CD4-positive, alpha-beta T cell treated with Interferon alpha-2 for 1 hour (primary cell): ENCODE data around the gene CADM2.

ENCODE experiments used
- DNase-seq, 2 donors: peaks; one replicate each; pipeline ENCODE4 v3.0.0-alpha.2; 2020 to 2022

The CADM2 gene

GRCh38 chr3:85576697-85577200, 618.0 kb downstream of the CADM2 start:
- no peak for DNase-seq

GRCh38 chr3:85584779-85585356, 626.1 kb downstream of the CADM2 start:
- no peak for DNase-seq

- no peak for DNase-seq
Observed at GRCh38 chr3:85586018-85586417, 627.2 kb downstream of the CADM2 start.

GRCh38 chr3:85589145-85589544, 630.4 kb downstream of the CADM2 start:
- no peak for DNase-seq

- no peak for DNase-seq
Observed at GRCh38 chr3:85591451-85591850, 632.7 kb downstream of the CADM2 start.

- no peak for DNase-seq
Observed at GRCh38 chr3:85592256-85592655, 633.5 kb downstream of the CADM2 start.

GRCh38 chr3:85594676-85595075, 635.9 kb downstream of the CADM2 start:
- DNase-seq: no peak

- no peak for DNase-seq
Observed at GRCh38 chr3:85603378-85603777, 644.6 kb downstream of the CADM2 start.

GRCh38 chr3:85604641-85605040, 645.9 kb downstream of the CADM2 start:
- no peak for DNase-seq

- DNase-seq: no peak
Observed at GRCh38 chr3:85605066-85605465, 646.3 kb downstream of the CADM2 start.

- no peak for DNase-seq
Observed at GRCh38 chr3:85626662-85627061, 667.9 kb downstream of the CADM2 start.

GRCh38 chr3:85627932-85628331, 669.1 kb downstream of the CADM2 start:
- no peak for DNase-seq

- no peak for DNase-seq
Observed at GRCh38 chr3:85631070-85631469, 672.3 kb downstream of the CADM2 start.

GRCh38 chr3:85632921-85633320, 674.1 kb downstream of the CADM2 start:
- DNase-seq: no peak

- no peak for DNase-seq
Observed at GRCh38 chr3:85652360-85652759, 693.6 kb downstream of the CADM2 start.

GRCh38 chr3:85660451-85660850, 701.7 kb downstream of the CADM2 start:
- no peak for DNase-seq

GRCh38 chr3:85662462-85662861, 703.7 kb downstream of the CADM2 start:
- no peak for DNase-seq

- no peak for DNase-seq
Observed at GRCh38 chr3:85667744-85668143, 709.0 kb downstream of the CADM2 start.

GRCh38 chr3:85670634-85671205, 711.9 kb downstream of the CADM2 start:
- DNase-seq: no peak

GRCh38 chr3:85672761-85673160, 714.0 kb downstream of the CADM2 start:
- DNase-seq: no peak

- no peak for DNase-seq
Observed at GRCh38 chr3:85678713-85679112, 719.9 kb downstream of the CADM2 start.

- DNase-seq: no peak
Observed at GRCh38 chr3:85681906-85682305, 723.1 kb downstream of the CADM2 start.

GRCh38 chr3:85691196-85691595, 732.4 kb downstream of the CADM2 start:
- DNase-seq: no peak

GRCh38 chr3:85697156-85697555, 738.4 kb downstream of the CADM2 start:
- DNase-seq: no peak

GRCh38 chr3:85706130-85706529, 747.3 kb downstream of the CADM2 start:
- DNase-seq: no peak
